SK-N-SH treated with all-trans-retinoic acid at 6 μM for 48 hours (cell line): ENCODE data around the gene COL10A1.

ENCODE experiments used
- ARNTL ChIP-seq: fragments of 450-650 bp; formaldehyde crosslinking; IDR thresholded peaks from 2 replicates; pipeline ENCODE4 v1.5.0; 2020; ENCODE audit warnings: low read depth, mild to moderate bottlenecking, moderate library complexity, borderline replicate concordance
- CREB5 ChIP-seq: fragments of 250-450 bp; sonication (Bioruptor Pico); IDR thresholded peaks from 2 replicates; pipeline ENCODE4 v1.5.1; 2020; ENCODE audit warnings: low read depth, mild to moderate bottlenecking, moderate library complexity
- CSDC2 ChIP-seq: fragments of 250-450 bp; sonication (Bioruptor Pico); IDR thresholded peaks from 2 replicates; pipeline ENCODE4 v1.5.0; 2020; ENCODE audit warnings: mild to moderate bottlenecking, moderate library complexity
- ESRRG ChIP-seq: fragments of 250-450 bp; sonication (Bioruptor Pico); IDR thresholded peaks from 2 replicates; pipeline ENCODE4 v1.6.1; 2021; ENCODE audit warnings: mild to moderate bottlenecking
- GLIS3 ChIP-seq: fragments of 250-450 bp; sonication (Bioruptor Pico); IDR thresholded peaks from 2 replicates; pipeline ENCODE4 v1.5.0; 2020; ENCODE audit warnings: mild to moderate bottlenecking, moderate library complexity
- ISL1 ChIP-seq: fragments of 250-450 bp; sonication (Bioruptor Pico); IDR thresholded peaks from 2 replicates; pipeline ENCODE4 v2.1.2; 2022; ENCODE audit warnings: mild to moderate bottlenecking, moderate library complexity
- PATZ1 ChIP-seq: fragments of 250-450 bp; sonication (Bioruptor Pico); IDR thresholded peaks from 2 replicates; pipeline ENCODE4 v1.8.0; 2020; ENCODE audit warnings: mild to moderate bottlenecking, moderate library complexity, borderline replicate concordance
- RARB ChIP-seq: fragments of 250-450 bp; sonication (Bioruptor Pico); IDR thresholded peaks from 2 replicates; pipeline ENCODE4 v1.8.0; 2021; ENCODE audit warnings: mild to moderate bottlenecking, moderate library complexity
- SNAI2 ChIP-seq: fragments of 250-450 bp; sonication (Bioruptor Pico); IDR thresholded peaks from 2 replicates; pipeline ENCODE4 v1.5.0; 2020; ENCODE audit warnings: mild to moderate bottlenecking, moderate library complexity
- ZC3H10 ChIP-seq: fragments of 250-450 bp; sonication (Bioruptor Pico); IDR thresholded peaks from 2 replicates; pipeline ENCODE4 v1.5.1; 2021; ENCODE audit warnings: mild to moderate bottlenecking, moderate library complexity
- ZFP3 ChIP-seq: fragments of 250-450 bp; sonication (Bioruptor Pico); IDR thresholded peaks from 2 replicates; pipeline ENCODE4 v1.5.0; 2020; ENCODE audit warnings: mild to moderate bottlenecking, moderate library complexity
- ZNF8 ChIP-seq: fragments of 450-650 bp; formaldehyde crosslinking; IDR thresholded peaks from 2 replicates; pipeline ENCODE4 v1.5.0; 2020; ENCODE audit warnings: mild to moderate bottlenecking, moderate library complexity

GRCh38 chr6:116104636-116105035 is 21.3 kb downstream of the COL10A1 start:
- TF ChIP-seq ESRRG (no peak), PATZ1 (no peak), ISL1 (no peak), RARB (CRISPR knock-in tag) (no peak), SNAI2 (no peak), CSDC2 (CRISPR knock-in tag) (no peak), CREB5 (CRISPR knock-in tag) (no peak), ZNF8 (CRISPR knock-in tag) (no peak), ARNTL (CRISPR knock-in tag) (no peak), ZFP3 (CRISPR knock-in tag) (no peak), GLIS3 (CRISPR knock-in tag) (no peak), ZC3H10 (CRISPR knock-in tag) (no peak)
